ENCODE measurements around the gene FRMD6. TPM values are rescaled to one million over a fixed set of nuclear protein-coding genes. Genes with fewer than 3 reads are reported as not detected.

The FRMD6 gene
- total and polyA plus RNA-seq, 2 experiments from 2014 or later, result 5.4 to 18.7 TPM

DNA sequence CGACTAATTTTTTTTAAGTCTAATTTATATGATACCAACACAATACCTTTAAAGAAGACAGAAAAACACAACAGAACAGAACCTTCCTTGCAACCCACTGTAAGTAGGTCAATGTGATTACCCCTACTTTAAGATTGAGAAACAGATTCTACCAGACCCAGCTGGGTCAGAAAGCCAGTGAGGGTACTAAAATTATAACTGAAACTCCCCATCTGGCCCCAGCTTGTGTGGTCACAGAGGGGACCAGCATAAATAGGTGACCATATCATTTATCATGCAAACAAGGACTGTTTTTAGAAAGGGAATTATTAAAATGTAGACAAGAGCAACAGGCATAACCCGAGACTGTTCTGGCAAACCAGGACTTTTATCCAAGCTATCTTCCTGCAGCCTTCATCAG is 30.1 kb upstream of the FRMD6 start (continued):
- TF ChIP-seq, protein P1, sequence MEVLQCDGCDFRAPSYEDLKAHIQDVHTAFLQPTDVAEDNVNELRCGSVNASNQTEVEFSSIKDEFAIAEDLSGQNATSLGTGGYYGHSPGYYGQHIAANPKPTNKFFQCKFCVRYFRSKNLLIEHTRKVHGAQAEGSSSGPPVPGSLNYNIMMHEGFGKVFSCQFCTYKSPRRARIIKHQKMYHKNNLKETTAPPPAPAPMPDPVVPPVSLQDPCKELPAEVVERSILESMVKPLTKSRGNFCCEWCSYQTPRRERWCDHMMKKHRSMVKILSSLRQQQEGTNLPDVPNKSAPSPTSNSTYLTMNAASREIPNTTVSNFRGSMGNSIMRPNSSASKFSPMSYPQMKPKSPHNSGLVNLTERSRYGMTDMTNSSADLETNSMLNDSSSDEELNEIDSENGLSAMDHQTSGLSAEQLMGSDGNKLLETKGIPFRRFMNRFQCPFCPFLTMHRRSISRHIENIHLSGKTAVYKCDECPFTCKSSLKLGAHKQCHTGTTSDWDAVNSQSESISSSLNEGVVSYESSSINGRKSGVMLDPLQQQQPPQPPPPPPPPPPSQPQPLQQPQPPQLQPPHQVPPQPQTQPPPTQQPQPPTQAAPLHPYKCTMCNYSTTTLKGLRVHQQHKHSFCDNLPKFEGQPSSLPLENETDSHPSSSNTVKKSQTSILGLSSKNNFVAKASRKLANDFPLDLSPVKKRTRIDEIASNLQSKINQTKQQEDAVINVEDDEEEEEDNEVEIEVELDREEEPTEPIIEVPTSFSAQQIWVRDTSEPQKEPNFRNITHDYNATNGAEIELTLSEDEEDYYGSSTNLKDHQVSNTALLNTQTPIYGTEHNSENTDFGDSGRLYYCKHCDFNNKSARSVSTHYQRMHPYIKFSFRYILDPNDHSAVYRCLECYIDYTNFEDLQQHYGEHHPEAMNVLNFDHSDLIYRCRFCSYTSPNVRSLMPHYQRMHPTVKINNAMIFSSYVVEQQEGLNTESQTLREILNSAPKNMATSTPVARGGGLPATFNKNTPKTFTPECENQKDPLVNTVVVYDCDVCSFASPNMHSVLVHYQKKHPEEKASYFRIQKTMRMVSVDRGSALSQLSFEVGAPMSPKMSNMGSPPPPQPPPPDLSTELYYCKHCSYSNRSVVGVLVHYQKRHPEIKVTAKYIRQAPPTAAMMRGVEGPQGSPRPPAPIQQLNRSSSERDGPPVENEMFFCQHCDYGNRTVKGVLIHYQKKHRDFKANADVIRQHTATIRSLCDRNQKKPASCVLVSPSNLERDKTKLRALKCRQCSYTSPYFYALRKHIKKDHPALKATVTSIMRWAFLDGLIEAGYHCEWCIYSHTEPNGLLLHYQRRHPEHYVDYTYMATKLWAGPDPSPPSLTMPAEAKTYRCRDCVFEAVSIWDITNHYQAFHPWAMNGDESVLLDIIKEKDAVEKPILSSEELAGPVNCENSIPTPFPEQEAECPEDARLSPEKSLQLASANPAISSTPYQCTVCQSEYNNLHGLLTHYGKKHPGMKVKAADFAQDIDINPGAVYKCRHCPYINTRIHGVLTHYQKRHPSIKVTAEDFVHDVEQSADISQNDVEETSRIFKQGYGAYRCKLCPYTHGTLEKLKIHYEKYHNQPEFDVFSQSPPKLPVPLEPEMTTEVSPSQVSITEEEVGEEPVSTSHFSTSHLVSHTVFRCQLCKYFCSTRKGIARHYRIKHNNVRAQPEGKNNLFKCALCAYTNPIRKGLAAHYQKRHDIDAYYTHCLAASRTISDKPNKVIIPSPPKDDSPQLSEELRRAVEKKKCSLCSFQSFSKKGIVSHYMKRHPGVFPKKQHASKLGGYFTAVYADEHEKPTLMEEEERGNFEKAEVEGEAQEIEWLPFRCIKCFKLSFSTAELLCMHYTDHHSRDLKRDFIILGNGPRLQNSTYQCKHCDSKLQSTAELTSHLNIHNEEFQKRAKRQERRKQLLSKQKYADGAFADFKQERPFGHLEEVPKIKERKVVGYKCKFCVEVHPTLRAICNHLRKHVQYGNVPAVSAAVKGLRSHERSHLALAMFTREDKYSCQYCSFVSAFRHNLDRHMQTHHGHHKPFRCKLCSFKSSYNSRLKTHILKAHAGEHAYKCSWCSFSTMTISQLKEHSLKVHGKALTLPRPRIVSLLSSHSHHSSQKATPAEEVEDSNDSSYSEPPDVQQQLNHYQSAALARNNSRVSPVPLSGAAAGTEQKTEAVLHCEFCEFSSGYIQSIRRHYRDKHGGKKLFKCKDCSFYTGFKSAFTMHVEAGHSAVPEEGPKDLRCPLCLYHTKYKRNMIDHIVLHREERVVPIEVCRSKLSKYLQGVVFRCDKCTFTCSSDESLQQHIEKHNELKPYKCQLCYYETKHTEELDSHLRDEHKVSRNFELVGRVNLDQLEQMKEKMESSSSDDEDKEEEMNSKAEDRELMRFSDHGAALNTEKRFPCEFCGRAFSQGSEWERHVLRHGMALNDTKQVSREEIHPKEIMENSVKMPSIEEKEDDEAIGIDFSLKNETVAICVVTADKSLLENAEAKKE (CRISPR knock-in tag; IDR thresholded peaks at IDR 0.05), result no peak
- TF ChIP-seq NANOG (IDR thresholded peaks at IDR 0.05; ENCODE audit: borderline replicate concordance), result no peak
- TF ChIP-seq EZH2phosphoT487 (IDR thresholded peaks at IDR 0.05; ENCODE audit: unreplicated experiment), result no peak
- TF ChIP-seq ZNF114 (CRISPR knock-in tag; IDR thresholded peaks at IDR 0.05), result no peak
- TF ChIP-seq JUNB (IDR thresholded peaks at IDR 0.05; ENCODE audit: unreplicated experiment), result no peak
- TF ChIP-seq POLR2AphosphoS5 (IDR thresholded peaks at IDR 0.05; ENCODE audit: low read depth), result no peak
- TF ChIP-seq, protein P2, sequence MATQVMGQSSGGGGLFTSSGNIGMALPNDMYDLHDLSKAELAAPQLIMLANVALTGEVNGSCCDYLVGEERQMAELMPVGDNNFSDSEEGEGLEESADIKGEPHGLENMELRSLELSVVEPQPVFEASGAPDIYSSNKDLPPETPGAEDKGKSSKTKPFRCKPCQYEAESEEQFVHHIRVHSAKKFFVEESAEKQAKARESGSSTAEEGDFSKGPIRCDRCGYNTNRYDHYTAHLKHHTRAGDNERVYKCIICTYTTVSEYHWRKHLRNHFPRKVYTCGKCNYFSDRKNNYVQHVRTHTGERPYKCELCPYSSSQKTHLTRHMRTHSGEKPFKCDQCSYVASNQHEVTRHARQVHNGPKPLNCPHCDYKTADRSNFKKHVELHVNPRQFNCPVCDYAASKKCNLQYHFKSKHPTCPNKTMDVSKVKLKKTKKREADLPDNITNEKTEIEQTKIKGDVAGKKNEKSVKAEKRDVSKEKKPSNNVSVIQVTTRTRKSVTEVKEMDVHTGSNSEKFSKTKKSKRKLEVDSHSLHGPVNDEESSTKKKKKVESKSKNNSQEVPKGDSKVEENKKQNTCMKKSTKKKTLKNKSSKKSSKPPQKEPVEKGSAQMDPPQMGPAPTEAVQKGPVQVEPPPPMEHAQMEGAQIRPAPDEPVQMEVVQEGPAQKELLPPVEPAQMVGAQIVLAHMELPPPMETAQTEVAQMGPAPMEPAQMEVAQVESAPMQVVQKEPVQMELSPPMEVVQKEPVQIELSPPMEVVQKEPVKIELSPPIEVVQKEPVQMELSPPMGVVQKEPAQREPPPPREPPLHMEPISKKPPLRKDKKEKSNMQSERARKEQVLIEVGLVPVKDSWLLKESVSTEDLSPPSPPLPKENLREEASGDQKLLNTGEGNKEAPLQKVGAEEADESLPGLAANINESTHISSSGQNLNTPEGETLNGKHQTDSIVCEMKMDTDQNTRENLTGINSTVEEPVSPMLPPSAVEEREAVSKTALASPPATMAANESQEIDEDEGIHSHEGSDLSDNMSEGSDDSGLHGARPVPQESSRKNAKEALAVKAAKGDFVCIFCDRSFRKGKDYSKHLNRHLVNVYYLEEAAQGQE (IDR thresholded peaks at IDR 0.05; ENCODE audit: unreplicated experiment), result no peak
- TF ChIP-seq CREB1 (CRISPR knock-in tag; IDR thresholded peaks at IDR 0.05; ENCODE audit: low read depth), result no peak
- TF ChIP-seq ZNF331 (CRISPR knock-in tag; IDR thresholded peaks at IDR 0.05; ENCODE audit: low read depth), result no peak
